ENCODE results near the gene MGLL.

DNA sequence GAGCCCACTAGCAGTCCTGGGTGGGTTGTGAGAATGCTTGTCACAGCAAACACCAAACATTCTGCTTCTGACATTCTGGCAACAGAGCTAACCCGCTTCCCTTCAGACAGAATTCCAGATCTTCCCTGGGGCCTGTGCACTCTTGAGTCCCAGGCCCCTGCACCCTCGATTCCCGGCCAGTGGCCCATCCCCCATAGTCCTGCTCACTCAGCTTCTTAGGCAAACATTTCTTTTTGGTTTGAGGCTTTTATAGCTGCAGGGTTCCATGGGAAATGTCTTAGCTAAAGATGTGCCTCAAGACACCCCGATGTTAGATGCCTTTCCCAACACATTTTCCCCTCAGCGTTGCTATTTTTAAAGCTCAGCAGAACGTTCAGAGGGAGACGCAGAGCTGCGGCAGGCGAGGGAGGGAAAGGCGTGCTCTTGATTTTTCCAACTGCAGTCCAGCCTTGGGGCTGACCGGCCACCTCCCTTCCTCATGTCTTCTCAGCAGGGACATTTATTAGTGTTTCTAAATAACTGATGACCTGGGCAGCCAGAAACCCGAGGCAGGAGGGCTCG, 114.4 kb downstream of the MGLL start:
- TF ChIP-seq, protein P1, sequence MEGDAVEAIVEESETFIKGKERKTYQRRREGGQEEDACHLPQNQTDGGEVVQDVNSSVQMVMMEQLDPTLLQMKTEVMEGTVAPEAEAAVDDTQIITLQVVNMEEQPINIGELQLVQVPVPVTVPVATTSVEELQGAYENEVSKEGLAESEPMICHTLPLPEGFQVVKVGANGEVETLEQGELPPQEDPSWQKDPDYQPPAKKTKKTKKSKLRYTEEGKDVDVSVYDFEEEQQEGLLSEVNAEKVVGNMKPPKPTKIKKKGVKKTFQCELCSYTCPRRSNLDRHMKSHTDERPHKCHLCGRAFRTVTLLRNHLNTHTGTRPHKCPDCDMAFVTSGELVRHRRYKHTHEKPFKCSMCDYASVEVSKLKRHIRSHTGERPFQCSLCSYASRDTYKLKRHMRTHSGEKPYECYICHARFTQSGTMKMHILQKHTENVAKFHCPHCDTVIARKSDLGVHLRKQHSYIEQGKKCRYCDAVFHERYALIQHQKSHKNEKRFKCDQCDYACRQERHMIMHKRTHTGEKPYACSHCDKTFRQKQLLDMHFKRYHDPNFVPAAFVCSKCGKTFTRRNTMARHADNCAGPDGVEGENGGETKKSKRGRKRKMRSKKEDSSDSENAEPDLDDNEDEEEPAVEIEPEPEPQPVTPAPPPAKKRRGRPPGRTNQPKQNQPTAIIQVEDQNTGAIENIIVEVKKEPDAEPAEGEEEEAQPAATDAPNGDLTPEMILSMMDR (IDR thresholded peaks at IDR 0.05; ENCODE audit: insufficient read depth, low read length, poor library complexity, severe bottlenecking), result no peak
- TF ChIP-seq EZH2phosphoT487 (conservative IDR thresholded peaks at IDR 0.05; ENCODE audit: low read length), result no peak
